ENCODE data around the gene SPDYE11. TPM values are rescaled to one million over a fixed set of nuclear protein-coding genes. Genes with fewer than 3 reads are reported as not detected.

SPDYE11 gene
- total RNA-seq = not detected in 2 replicates

GRCh38 chr7:73057811-73058210, at the start of gene SPDYE11:
Gene SPDYE11 (minus strand): TSS chr7:73057911. CDS start chr7:73056111, 1,800 bp downstream.

GRCh38 chr7:73085938-73086337, 28.2 kb upstream of the SPDYE11 start, which contains the start of gene SPDYE9:
Gene SPDYE9 (minus strand): TSS chr7:73086038. CDS start chr7:73084238, 1,800 bp downstream.

GRCh38 chr7:73029666-73030065, 28.0 kb downstream of the SPDYE11 start, which contains the start of gene SPDYE8:
Gene SPDYE8 (minus strand): TSS chr7:73029766. CDS start chr7:73027966, 1,800 bp downstream.

Small RNA genes lying within 50 kb of the gene (small RNA-seq; reads per million reads assigned to genes)
- gene RF00019 = not detected

Other genes starting within 250 kb of the SPDYE11 start
- gene TYW1B, start 229.7 kb downstream of the SPDYE11 start, total RNA-seq = 0.54 and 1.6 TPM in 2 replicates
- gene POM121, start 132.8 kb downstream of the SPDYE11 start, total RNA-seq = 6.7 and 7.8 TPM in 2 replicates
- not detected in 2 replicates for gene TRIM74, start 88.4 kb downstream of the SPDYE11 start, total RNA-seq
- gene SPDYE8, start 28.1 kb downstream of the SPDYE11 start, total RNA-seq = 0.43 TPM in 1 of 2 replicates, not detected in the other
- not detected in 2 replicates for gene SPDYE9, start 28.1 kb upstream of the SPDYE11 start, total RNA-seq

All from placental epithelial cell (primary cell).